ENCODE data around the gene SETD3. TPM values are rescaled to one million over a fixed set of nuclear protein-coding genes. Genes with fewer than 3 reads are reported as not detected.

SETD3 gene
- total and polyA plus RNA-seq, 10 of the 15 experiments (the other 5 are each of a cell fraction or from before 2014, with no cell fraction given): 11.3 to 44.2 (median 36.5) TPM

GRCh38 chr14:99527026-99527425 is 46.4 kb upstream of the SETD3 start:
- no peak for ATAC-seq
- intact Hi-C loops (cut with micrococcal nuclease; ENCODE audit: unreplicated experiment) (no loop called here), in situ Hi-C loops (cut with MboI) (loop anchor here (5.0 kb wide), 1 partner anchor 355 kb away; no protein-coding TSS in a partner anchor)
- Histone ChIP-seq H3K27ac (ENCODE audit: control insufficient read depth, insufficient read depth) (no peak overlapping the region), H3K4me1 (ENCODE audit: control insufficient read depth, insufficient read depth, low read length) (no peaks in the 10 kb centered on the region), H3K4me3 (no peak overlapping the region), H3K79me2 (ENCODE audit: control insufficient read depth, insufficient read depth, low read length) (no peaks in the 10 kb centered on the region), H3K4me2 (ENCODE audit: control insufficient read depth, insufficient read depth) (no peak overlapping the region), H3K36me3 (ENCODE audit: control insufficient read depth in 2 of 2, insufficient read depth in 2 of 2, low read length in 1 of 2) (no peaks in the 10 kb centered on the region), H3K9me3 (replicated peaks; ENCODE audit: control insufficient read depth, insufficient read depth, low read length) (no peaks in the 10 kb centered on the region), H3K27me3 (replicated peaks in 1 of 2; ENCODE audit: control insufficient read depth in 2 of 2, insufficient read depth in 2 of 2, low read length in 1 of 2) (no peaks in the 10 kb centered on the region), H4K20me1 (ENCODE audit: control insufficient read depth, insufficient read depth) (no peaks in the 10 kb centered on the region), H3K9ac (ENCODE audit: control insufficient read depth, insufficient read depth, low read length) (no peak overlapping the region), H2AFZ (ENCODE audit: control insufficient read depth, low read depth, low read length) (no peak overlapping the region)
- BruUV-seq (replicated peaks): no TSS peak
- ChIA-PET POLR2A (no interaction called here), RAD21 (ENCODE audit: unreplicated experiment) (no interaction called here), SMC1A (ENCODE audit: uncharacterized antibody, unreplicated experiment) (interaction anchor here (1.4 kb wide), 1 partner anchor 17 kb away, joined by 3 read pairs; no protein-coding TSS in a partner anchor), CTCF (no interaction called here)
- FAIRE-seq: no peak
- no peak for TF ChIP-seq SPI1 (IDR thresholded peaks at IDR 0.05; ENCODE audit: borderline replicate concordance, insufficient read depth, low read depth, low read length)
- TF ChIP-seq, protein P1, sequence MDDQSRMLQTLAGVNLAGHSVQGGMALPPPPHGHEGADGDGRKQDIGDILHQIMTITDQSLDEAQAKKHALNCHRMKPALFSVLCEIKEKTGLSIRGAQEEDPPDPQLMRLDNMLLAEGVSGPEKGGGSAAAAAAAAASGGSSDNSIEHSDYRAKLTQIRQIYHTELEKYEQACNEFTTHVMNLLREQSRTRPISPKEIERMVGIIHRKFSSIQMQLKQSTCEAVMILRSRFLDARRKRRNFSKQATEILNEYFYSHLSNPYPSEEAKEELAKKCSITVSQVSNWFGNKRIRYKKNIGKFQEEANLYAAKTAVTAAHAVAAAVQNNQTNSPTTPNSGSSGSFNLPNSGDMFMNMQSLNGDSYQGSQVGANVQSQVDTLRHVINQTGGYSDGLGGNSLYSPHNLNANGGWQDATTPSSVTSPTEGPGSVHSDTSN (IDR thresholded peaks at IDR 0.05; ENCODE audit: insufficient replicate concordance, low read depth, low read length): no peak
- TF ChIP-seq POLR2AphosphoS5 (IDR thresholded peaks at IDR 0.05; ENCODE audit: low read length): no peak
- TF ChIP-seq SMAD5 (IDR thresholded peaks at IDR 0.05; ENCODE audit: low read depth): no peak
- TF ChIP-seq PML (IDR thresholded peaks at IDR 0.05; ENCODE audit: low read length): no peak
- no peak for TF ChIP-seq WRNIP1 (IDR thresholded peaks at IDR 0.05; ENCODE audit: borderline replicate concordance, low read depth, low read length)
- no peak for TF ChIP-seq SUZ12 (IDR thresholded peaks at IDR 0.05; ENCODE audit: unreplicated experiment)
- TF ChIP-seq NR2C2 (IDR thresholded peaks at IDR 0.05; ENCODE audit: borderline replicate concordance, control insufficient read depth, insufficient read length, low read depth): no peak
- TF ChIP-seq, protein P2, sequence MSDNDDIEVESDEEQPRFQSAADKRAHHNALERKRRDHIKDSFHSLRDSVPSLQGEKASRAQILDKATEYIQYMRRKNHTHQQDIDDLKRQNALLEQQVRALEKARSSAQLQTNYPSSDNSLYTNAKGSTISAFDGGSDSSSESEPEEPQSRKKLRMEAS (IDR thresholded peaks at IDR 0.05; ENCODE audit: low read depth, low read length): no peak
- TF ChIP-seq POLR2A (IDR thresholded peaks at IDR 0.05; ENCODE audit: low read depth, low read length): no peak
- TF ChIP-seq FOS (IDR thresholded peaks at IDR 0.05; ENCODE audit: borderline replicate concordance, extremely low read depth, insufficient read length): no peak
- TF ChIP-seq SMC3 (IDR thresholded peaks at IDR 0.05; ENCODE audit: borderline replicate concordance, low read length): no peak
- TF ChIP-seq CHD4 (IDR thresholded peaks at IDR 0.05): no peak
- TF ChIP-seq MEF2A (IDR thresholded peaks at IDR 0.05; ENCODE audit: insufficient read depth, low read depth, low read length): no peak
- TF ChIP-seq PAX5 (IDR thresholded peaks at IDR 0.05; ENCODE audit: borderline replicate concordance, low read depth, low read length): no peak
- TF ChIP-seq, protein P3, sequence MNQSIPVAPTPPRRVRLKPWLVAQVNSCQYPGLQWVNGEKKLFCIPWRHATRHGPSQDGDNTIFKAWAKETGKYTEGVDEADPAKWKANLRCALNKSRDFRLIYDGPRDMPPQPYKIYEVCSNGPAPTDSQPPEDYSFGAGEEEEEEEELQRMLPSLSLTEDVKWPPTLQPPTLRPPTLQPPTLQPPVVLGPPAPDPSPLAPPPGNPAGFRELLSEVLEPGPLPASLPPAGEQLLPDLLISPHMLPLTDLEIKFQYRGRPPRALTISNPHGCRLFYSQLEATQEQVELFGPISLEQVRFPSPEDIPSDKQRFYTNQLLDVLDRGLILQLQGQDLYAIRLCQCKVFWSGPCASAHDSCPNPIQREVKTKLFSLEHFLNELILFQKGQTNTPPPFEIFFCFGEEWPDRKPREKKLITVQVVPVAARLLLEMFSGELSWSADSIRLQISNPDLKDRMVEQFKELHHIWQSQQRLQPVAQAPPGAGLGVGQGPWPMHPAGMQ (IDR thresholded peaks at IDR 0.05; ENCODE audit: borderline replicate concordance): no peak
- no peak for TF ChIP-seq RBBP5 (conservative IDR thresholded peaks at IDR 0.05)
- TF ChIP-seq MLLT1 (IDR thresholded peaks at IDR 0.05): no peak
- TF ChIP-seq CREB1 (IDR thresholded peaks at IDR 0.05; ENCODE audit: low read depth): no peak
- WGBS (ENCODE audit: insufficient coverage, insufficient replicate concordance, low lambda C conversion rate, missing lambda C conversion rate): 22% methylated on average over 12 of the region's 12 CpGs
- no peak for DNase-seq (ENCODE audit: low read depth, low spot score)

Measured in GM12878 (cell line).